GM12872 (cell line): ENCODE data around the gene RGSL1.

ENCODE experiments used
- TF ChIP-seq, protein P1 (sequence below): IDR thresholded peaks from 3 replicates; pipeline ENCODE4 v1.5.1; 2011; ENCODE audit warnings: low read depth, mild to moderate bottlenecking, low read length, moderate library complexity; ENCODE audit not compliant: insufficient read depth

RGSL1 gene

DNA sequence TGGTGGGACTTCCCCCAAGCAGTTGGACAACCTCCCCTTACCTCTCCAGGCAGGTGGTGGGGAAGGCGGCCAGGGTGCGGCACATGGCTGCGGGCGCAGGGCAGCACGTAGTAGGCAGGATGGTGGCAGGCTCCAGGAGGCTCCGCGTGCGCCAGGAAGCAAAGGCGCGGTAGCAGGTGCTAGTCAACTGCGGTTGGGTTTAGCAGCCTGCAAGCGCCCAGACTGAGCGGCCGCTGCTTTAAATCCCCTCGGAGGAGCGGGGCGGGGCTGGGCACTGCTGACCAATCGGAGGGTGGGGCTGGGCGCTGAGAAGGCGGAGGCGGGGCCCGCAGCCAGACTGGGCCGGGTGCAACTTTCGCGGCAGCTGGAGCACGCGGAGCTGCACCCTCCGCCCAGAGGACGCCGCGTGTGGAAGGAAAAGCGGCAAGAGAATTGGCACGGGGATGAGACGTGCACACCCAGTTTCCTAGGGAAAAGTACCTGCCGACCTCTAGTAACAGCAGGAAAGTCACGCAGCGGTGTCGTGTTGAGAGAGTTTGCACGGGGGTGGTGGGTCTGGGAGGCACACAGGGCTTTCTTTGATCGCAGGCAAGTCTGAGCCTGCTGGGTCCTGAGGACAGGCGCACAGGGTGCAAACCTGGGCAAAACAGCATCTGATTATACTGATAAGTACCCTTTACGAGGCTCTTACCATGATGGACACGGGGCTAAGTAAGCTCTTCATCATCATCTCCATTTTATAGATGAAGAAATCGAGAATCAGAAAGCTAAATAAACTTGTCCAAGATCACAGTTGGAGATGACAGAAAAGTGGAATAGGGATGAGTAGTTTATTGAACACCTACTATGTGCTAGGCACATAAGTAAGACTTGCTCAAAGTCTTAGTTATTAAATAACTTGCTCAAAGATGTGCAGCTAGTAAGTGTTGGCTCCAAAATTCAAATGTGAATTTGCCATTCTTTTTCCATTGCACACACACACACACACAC is 154.5 kb downstream of the RGSL1 start, which contains the start of gene RGS16:
Gene RGS16, minus strand, starts transcription at position 215 of the 990 bp plus-strand sequence. Its CDS starts 130 bp downstream, at position 85.
- TF ChIP-seq, protein P1, sequence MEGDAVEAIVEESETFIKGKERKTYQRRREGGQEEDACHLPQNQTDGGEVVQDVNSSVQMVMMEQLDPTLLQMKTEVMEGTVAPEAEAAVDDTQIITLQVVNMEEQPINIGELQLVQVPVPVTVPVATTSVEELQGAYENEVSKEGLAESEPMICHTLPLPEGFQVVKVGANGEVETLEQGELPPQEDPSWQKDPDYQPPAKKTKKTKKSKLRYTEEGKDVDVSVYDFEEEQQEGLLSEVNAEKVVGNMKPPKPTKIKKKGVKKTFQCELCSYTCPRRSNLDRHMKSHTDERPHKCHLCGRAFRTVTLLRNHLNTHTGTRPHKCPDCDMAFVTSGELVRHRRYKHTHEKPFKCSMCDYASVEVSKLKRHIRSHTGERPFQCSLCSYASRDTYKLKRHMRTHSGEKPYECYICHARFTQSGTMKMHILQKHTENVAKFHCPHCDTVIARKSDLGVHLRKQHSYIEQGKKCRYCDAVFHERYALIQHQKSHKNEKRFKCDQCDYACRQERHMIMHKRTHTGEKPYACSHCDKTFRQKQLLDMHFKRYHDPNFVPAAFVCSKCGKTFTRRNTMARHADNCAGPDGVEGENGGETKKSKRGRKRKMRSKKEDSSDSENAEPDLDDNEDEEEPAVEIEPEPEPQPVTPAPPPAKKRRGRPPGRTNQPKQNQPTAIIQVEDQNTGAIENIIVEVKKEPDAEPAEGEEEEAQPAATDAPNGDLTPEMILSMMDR: no peak

DNA sequence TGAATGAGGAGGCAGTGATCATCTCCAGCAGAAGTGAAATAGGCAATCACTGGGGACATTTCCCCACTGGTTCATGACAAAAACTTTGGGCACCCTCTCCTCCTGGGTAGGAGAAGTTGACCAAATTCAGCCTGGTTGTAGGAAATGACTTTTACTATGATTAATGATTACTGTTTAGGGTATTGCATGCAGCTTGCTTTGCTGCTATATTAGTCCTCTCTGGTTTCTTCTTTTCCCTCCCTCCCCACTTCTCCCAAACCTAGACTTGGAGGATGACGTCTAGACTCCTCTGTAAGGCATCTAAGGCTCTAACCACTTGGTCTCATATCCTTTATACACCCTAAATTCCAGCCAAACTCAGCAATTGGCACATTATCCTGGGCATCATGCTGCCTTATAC is 157.6 kb downstream of the RGSL1 start:
- TF ChIP-seq, protein P1: no peak

DNA sequence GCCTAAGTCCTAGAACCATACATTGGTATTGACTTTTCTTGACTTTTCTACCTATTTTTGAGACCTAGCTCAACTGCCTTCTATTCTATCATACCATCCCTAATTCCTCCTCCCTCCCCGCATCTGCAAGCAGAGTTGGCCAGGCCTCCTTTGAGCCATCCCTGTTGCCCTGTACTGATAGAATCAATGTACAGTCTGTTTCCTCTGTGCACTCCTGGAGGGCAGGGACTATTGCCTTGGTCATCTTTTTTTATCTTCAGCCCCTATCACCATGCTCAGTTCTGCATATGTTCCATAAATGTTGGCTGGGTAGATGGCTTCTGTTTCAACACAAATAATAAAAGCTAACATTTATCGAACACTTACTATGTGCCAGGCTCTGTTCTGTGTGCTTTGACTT is 158.3 kb downstream of the RGSL1 start:
- TF ChIP-seq, protein P1: no peak

DNA sequence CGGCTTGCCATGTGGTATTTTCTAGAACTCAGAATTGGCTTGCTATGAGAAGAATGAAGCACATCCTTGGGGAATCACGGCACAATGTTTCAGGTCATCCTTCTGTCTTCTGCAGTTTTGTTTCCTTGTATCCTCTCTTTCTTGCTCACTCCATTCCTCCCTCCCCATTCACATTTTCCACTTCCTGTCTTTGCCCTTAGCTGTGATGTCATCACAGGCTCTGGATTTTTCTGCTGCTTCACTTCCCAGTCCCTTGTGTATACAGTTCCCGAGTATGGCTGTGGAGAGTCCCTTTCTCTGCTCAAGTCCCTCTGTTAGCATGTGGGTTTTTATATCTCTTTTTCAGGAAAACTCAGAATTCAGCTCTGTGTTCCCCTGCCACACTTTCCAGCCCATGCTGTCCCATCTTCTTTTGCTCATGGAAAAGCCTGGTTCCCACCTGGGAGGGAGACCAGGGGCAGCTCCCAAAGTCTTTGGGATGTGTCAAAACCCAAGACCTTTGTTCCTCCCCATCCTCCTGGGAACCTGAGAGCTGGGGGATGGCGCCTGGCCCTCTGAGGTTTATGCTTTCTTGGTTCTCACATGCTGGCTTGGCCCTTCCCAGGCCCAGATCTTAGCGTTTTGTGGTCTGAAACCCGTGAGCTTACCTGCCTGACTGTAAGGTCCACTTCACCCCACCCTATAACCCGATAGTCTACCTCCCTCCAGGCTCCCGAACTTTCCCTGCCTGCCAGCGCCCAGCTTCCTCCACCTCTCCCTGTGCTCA is 159.1 kb downstream of the RGSL1 start:
- TF ChIP-seq, protein P1: no peak
